Stimulated activated CD4-positive, alpha-beta T cell treated with anti-CD3 and anti-CD28 coated beads, Interleukin-1b, Interleukin-23, amount 100 ng/mL, for 4 hours (primary cell): ENCODE measurements around the gene KRTAP5-3.
"Not testable (repeated sequence)": the region's sequence is repeated elsewhere in the genome, so short reads cannot be mapped to it uniquely, and the experiment has no call there.

Experiments
- DNase-seq, 2 donors: peaks; one replicate each; pipeline ENCODE4 v3.0.0-alpha.2; 2020; ENCODE audit warnings: low read depth in 2 of 2

KRTAP5-3 gene

GRCh38 chr11:1608363-1608762, at the start of gene KRTAP5-3:
Gene KRTAP5-3, minus strand, starts transcription at chr11:1608463. Its CDS starts 78 bp downstream, at chr11:1608385.
- no peak for DNase-seq

- DNase-seq = no peak
These were observed 48.4 kb upstream of the KRTAP5-3 start for GRCh38 chr11:1656670-1657069.

GRCh38 chr11:1656061-1656441, 47.8 kb upstream of the KRTAP5-3 start:
- DNase-seq = no peak

- no peak for DNase-seq
These were observed 47.2 kb upstream of the KRTAP5-3 start for GRCh38 chr11:1655168-1656060.

- no peak for DNase-seq
These were observed 46.3 kb upstream of the KRTAP5-3 start for GRCh38 chr11:1654388-1655167.

GRCh38 chr11:1653541-1654387, 45.5 kb upstream of the KRTAP5-3 start:
- no peak for DNase-seq

GRCh38 chr11:1652771-1653540, 44.7 kb upstream of the KRTAP5-3 start:
- DNase-seq = peak; percentile 74 to 76

GRCh38 chr11:1652442-1652770, 44.1 kb upstream of the KRTAP5-3 start:
- DNase-seq = no peak

- no peak for DNase-seq
These were observed 43.8 kb upstream of the KRTAP5-3 start for GRCh38 chr11:1652026-1652425.

- no peak for DNase-seq
These were observed 43.2 kb upstream of the KRTAP5-3 start for GRCh38 chr11:1651411-1651980.

GRCh38 chr11:1650918-1651262, 42.6 kb upstream of the KRTAP5-3 start:
- DNase-seq = no peak

GRCh38 chr11:1650034-1650917, 42.0 kb upstream of the KRTAP5-3 start:
- DNase-seq = no peak

GRCh38 chr11:1648653-1649420, 40.6 kb upstream of the KRTAP5-3 start:
- DNase-seq = no peak

- no peak for DNase-seq
These were observed 39.8 kb upstream of the KRTAP5-3 start for GRCh38 chr11:1647901-1648652.

GRCh38 chr11:1646540-1646939, 38.3 kb upstream of the KRTAP5-3 start:
- DNase-seq = not testable (repeated sequence)

- no peak for DNase-seq
These were observed 37.1 kb upstream of the KRTAP5-3 start for GRCh38 chr11:1645357-1645821.

- DNase-seq = no peak
These were observed 36.5 kb upstream of the KRTAP5-3 start for GRCh38 chr11:1644601-1645356.
